Nephron progenitor cell (in vitro differentiated cells): Measurements from ENCODE around the gene TMEM256.
A peak's percentile ranks its signal among the peaks of the same experiment; 100 is the strongest.

Source experiments
- DNase-seq: peaks from one replicate; pipeline ENCODE4 v3.0.0; 2021
- H3K27ac Mint-ChIP-seq: 2 replicates; pipeline ENCODE4 v1.8.0; 2021; ENCODE audit warnings: mild to moderate bottlenecking, moderate library complexity, mixed read lengths
- H3K27me3 Mint-ChIP-seq: 2 replicates; pipeline ENCODE4 v1.8.0; 2021; ENCODE audit warnings: mild to moderate bottlenecking, low read depth, mixed read lengths; ENCODE audit not compliant: poor library complexity
- H3K36me3 Mint-ChIP-seq: 2 replicates; pipeline ENCODE4 v1.8.0; 2021; ENCODE audit warnings: low read depth, mixed read lengths
- H3K4me1 Mint-ChIP-seq: 2 replicates; pipeline ENCODE4 v1.8.0; 2021; ENCODE audit warnings: mixed read lengths
- H3K4me3 Mint-ChIP-seq: 2 replicates; pipeline ENCODE4 v1.8.0; 2021; ENCODE audit warnings: mild to moderate bottlenecking, moderate library complexity, mixed read lengths
- H3K9me3 Mint-ChIP-seq: 2 replicates; pipeline ENCODE4 v1.8.0; 2021; ENCODE audit warnings: mild to moderate bottlenecking, moderate library complexity, mixed read lengths
- TF ChIP-seq, protein P1 (sequence below): fragments of 200-600 bp; sonication (generic); IDR thresholded peaks from 2 replicates; pipeline ENCODE4 v1.5.0; 2021; ENCODE audit warnings: antibody characterized with exemption

TMEM256 gene

DNA sequence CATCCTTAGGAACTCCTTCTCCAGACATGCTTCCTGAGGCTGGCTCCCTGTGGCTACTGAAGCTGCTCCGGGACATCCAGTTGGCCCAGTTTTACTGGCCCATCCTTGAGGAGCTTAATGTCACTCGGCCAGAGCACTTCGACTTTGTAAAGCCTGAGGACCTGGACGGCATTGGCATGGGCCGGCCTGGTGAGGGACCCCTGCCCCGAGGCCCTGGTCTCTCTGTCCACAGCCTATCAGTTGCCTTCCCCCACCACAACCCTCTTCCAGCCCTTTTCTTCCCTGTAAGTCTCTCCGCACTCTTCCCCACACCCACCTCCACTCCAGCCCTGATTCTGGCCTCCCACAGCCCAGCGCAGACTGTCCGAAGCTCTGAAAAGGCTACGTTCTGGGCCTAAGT lies 21.0 kb downstream of the TMEM256 start:
- Mint-ChIP-seq H3K4me1 (peaks cover 10% of the 10 kb centered on the region), H3K27me3 (peaks cover 72% of the 10 kb centered on the region), H3K27ac (no peak overlapping the region), H3K9me3 (peaks cover 24% of the 10 kb centered on the region), H3K36me3 (no peaks in the 10 kb centered on the region), H3K4me3 (no peak overlapping the region)
- no peak for DNase-seq
- TF ChIP-seq, protein P1, sequence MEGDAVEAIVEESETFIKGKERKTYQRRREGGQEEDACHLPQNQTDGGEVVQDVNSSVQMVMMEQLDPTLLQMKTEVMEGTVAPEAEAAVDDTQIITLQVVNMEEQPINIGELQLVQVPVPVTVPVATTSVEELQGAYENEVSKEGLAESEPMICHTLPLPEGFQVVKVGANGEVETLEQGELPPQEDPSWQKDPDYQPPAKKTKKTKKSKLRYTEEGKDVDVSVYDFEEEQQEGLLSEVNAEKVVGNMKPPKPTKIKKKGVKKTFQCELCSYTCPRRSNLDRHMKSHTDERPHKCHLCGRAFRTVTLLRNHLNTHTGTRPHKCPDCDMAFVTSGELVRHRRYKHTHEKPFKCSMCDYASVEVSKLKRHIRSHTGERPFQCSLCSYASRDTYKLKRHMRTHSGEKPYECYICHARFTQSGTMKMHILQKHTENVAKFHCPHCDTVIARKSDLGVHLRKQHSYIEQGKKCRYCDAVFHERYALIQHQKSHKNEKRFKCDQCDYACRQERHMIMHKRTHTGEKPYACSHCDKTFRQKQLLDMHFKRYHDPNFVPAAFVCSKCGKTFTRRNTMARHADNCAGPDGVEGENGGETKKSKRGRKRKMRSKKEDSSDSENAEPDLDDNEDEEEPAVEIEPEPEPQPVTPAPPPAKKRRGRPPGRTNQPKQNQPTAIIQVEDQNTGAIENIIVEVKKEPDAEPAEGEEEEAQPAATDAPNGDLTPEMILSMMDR, result no peak

DNA sequence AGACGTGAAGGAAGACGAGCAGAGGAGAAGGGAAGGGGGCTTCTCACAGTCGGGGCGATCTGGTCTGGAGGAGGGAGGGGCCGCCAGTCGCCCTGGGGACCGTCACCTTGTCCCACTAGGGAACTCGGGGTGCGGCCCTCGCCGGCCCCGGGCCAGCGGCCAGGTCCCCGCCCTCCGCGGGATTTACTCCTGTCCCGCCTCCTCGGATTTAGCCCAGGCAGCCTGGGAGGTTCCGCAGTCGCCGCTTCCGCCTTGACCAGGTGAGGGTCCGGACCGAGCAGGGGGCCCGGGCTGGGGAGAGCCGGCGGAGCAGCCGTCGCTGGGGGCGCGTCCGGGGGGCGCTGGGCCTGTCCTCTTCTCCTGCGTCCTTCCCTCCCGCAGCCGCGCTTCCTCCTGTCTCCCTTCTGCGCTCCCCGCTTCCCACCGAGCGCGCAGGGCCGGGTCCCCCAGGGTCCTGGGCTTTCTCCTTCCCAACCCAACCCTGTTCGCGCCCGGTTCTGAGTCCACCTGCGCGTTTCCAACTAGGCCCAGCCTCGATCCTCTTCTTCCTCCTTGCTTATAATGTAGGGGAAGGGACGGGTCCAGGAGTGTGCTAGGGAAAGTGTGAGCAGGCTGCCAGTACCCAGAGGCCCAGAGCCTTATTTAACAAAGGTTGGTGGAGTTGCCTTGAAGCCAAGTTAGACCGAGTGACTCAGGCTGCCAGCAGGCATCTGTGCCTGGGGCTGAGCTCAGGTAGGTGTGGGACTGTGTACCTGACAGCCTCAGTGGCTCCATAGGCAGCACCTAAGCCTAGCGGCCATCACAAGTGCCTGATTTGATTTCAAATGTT lies 22.8 kb downstream of the TMEM256 start, which contains the start of gene TNK1:
TNK1 (plus strand) TSS at position 235 of the 829 bp plus-strand sequence. CDS start 1,838 bp downstream, outside the sequence.
- Mint-ChIP-seq H3K27ac (no peak within 1 kb of the TSS), H3K4me3 (peak within 1 kb of the TSS; percentile 78), H3K9me3 (peaks cover 28% of the 10 kb centered on the region), H3K27me3 (peaks cover 78% of the 10 kb centered on the region), H3K36me3 (no peaks in the 10 kb centered on the region), H3K4me1 (peaks cover 10% of the 10 kb centered on the region)
- TF ChIP-seq, protein P1, result no peak
- peak; percentile 53 for DNase-seq

DNA sequence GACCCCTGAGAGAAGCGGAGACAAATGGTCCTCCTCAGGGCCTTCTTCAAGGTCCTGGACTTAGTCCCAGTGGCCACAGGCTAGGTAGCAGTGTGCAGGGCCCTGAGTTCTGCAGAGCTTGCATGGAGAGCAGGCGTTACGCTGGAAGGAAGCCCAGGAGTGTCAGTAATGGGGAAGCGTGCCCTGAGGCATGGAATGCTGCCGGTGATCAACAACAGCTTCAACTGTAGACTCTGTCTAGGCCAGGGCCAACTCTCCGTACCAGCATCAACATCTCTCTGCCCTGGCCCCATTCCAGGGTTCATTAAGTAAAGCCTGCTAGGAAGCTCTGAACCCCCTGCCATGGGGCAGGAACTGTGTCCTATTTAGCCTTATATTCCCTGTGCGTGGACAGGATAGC lies 23.6 kb downstream of the TMEM256 start:
- Mint-ChIP-seq H3K4me1 (peaks cover 10% of the 10 kb centered on the region), H3K9me3 (peaks cover 28% of the 10 kb centered on the region), H3K4me3 (peak overlapping the region; percentile 78), H3K27ac (no peak overlapping the region), H3K27me3 (peaks cover 78% of the 10 kb centered on the region), H3K36me3 (no peaks in the 10 kb centered on the region)
- no peak for DNase-seq
- TF ChIP-seq, protein P1, result no peak

DNA sequence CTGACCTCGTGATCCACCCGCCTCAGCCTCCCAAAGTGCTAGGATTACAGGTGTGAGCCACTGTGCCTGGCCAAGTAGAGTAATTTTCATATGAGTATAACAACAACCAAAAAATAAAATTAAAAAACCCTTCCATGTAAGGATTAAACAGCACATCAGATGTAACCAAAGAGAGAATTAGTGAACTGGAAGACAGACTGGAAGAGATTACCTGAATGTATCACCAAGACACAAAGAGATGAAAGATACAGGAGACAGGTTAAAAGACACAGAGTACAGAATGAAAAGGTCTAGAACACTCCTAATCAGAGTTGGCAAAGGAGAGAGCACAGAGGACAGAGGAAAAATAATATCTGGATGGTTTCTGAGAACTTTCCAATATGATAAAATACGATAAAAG lies 24.8 kb downstream of the TMEM256 start:
- TF ChIP-seq, protein P1, result no peak
- Mint-ChIP-seq H3K27me3 (peaks cover 72% of the 10 kb centered on the region), H3K36me3 (no peaks in the 10 kb centered on the region), H3K4me3 (no peak overlapping the region), H3K9me3 (peaks cover 28% of the 10 kb centered on the region), H3K27ac (no peak overlapping the region), H3K4me1 (peaks cover 6% of the 10 kb centered on the region)
- no peak for DNase-seq

DNA sequence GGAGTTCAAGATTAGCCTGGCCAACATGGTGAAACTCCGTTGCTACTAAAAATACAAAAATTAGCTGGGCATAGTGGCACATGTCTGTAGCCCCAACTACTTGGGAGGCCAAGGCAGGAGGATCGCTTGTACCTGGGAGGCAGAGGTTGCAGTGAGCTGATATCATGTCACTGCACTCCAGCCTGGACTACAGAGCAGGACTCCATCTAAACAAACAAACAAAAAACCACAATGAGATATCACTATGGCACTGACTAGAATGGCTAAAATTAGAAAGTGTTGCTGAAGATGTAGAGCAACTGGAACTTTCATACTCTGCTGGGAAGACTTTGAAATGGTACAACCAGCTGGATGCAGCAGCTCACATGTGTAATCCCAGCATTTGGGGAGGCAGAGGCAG lies 29.5 kb downstream of the TMEM256 start:
- Mint-ChIP-seq H3K4me1 (no peaks in the 10 kb centered on the region), H3K27ac (no peak overlapping the region), H3K27me3 (peaks cover 50% of the 10 kb centered on the region), H3K4me3 (no peak overlapping the region), H3K36me3 (no peaks in the 10 kb centered on the region), H3K9me3 (peaks cover 18% of the 10 kb centered on the region)
- TF ChIP-seq, protein P1, result no peak
- no peak for DNase-seq

DNA sequence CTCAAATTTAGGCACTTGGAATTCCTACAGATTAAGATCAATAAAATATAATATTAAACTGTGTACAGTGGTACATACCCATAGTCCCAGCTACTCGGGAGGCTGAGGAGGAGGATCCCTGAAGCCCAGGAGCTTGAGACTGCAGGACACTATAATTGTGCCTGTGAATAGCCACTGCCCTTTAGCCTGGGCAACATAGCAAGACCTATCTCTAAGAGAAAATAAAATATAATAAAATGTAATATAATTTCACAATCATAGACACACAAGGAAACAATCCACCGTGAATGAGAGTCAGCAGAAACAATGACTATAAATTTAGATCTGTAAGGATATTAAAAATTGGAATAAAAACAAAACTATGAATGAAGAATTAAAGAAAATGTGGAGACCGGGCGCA lies 33.0 kb downstream of the TMEM256 start:
- no peak overlapping the region for H3K4me3 Mint-ChIP-seq

More for the DNA sequence above, 33.0 kb downstream of the TMEM256 start:
- no peak for DNase-seq
- H3K9me3 Mint-ChIP-seq, result no peaks in the 10 kb centered on the region
- H3K27me3 Mint-ChIP-seq, result peaks cover 40% of the 10 kb centered on the region
- TF ChIP-seq, protein P1, result no peak
- no peak overlapping the region for H3K27ac Mint-ChIP-seq
- H3K36me3 Mint-ChIP-seq, result no peaks in the 10 kb centered on the region
- no peaks in the 10 kb centered on the region for H3K4me1 Mint-ChIP-seq
